GM23248 (cell line): Measurements from ENCODE around the gene ZNF808. TPM values are rescaled to one million over a fixed set of nuclear protein-coding genes. Genes with fewer than 3 reads are reported as not detected.
"Not testable (repeated sequence)": the region's sequence is repeated elsewhere in the genome, so short reads cannot be mapped to it uniquely, and the experiment has no call there.

ENCODE experiments used
- DNase-seq: peaks from one replicate; pipeline ENCODE4 v3.0.0-alpha.2; 2015
- H2AFZ ChIP-seq: fragments of 200-600 bp; sonication (generic); 2 replicates; pipeline ENCODE4 v1.6.1; 2016; ENCODE audit warnings: antibody characterized with exemption
- H3F3A ChIP-seq: fragments of 200-600 bp; sonication (generic); 2 replicates; pipeline ENCODE4 v1.6.1; 2016; ENCODE audit warnings: mild to moderate bottlenecking, antibody characterized with exemption, mixed run types; ENCODE audit not compliant: insufficient read depth
- H3K27ac ChIP-seq: fragments of 200-600 bp; sonication (generic); 2 replicates; pipeline ENCODE4 v1.5.1; 2016; ENCODE audit warnings: mild to moderate bottlenecking
- H3K27me3 ChIP-seq: fragments of 200-600 bp; sonication (generic); replicated peaks from 2 replicates; pipeline ENCODE4 v1.6.1; 2016; ENCODE audit warnings: mild to moderate bottlenecking; ENCODE audit not compliant: insufficient read depth
- H3K36me3 ChIP-seq: fragments of 200-600 bp; sonication (generic); 2 replicates; pipeline ENCODE4 v1.6.1; 2016; ENCODE audit warnings: low read depth, mild to moderate bottlenecking
- H3K4me1 ChIP-seq: fragments of 200-600 bp; sonication (generic); 2 replicates; pipeline ENCODE4 v1.6.1; 2016; ENCODE audit warnings: mild to moderate bottlenecking; ENCODE audit not compliant: insufficient read depth
- H3K4me2 ChIP-seq: fragments of 200-600 bp; sonication (generic); one replicate; pipeline ENCODE4 v1.6.1; 2016; ENCODE audit warnings: mild to moderate bottlenecking; ENCODE audit not compliant: unreplicated experiment
- H3K4me3 ChIP-seq: fragments of 200-600 bp; sonication (generic); 2 replicates; pipeline ENCODE4 v1.5.1; 2016; ENCODE audit warnings: mild to moderate bottlenecking
- H3K79me2 ChIP-seq: fragments of 200-600 bp; sonication (generic); 2 replicates; pipeline ENCODE4 v1.6.1; 2016; ENCODE audit warnings: mild to moderate bottlenecking; ENCODE audit not compliant: insufficient read depth
- H3K9ac ChIP-seq: fragments of 200-600 bp; sonication (generic); 2 replicates; pipeline ENCODE4 v1.6.1; 2016; ENCODE audit warnings: mild to moderate bottlenecking
- H3K9me2 ChIP-seq: fragments of 200-600 bp; sonication (generic); 2 replicates; pipeline ENCODE4 v1.6.1; 2016; ENCODE audit warnings: mixed run types, mild to moderate bottlenecking, moderate library complexity; ENCODE audit not compliant: insufficient read depth
- H3K9me3 ChIP-seq: fragments of 200-600 bp; sonication (generic); one replicate; pipeline ENCODE4 v1.6.1; 2017; ENCODE audit warnings: low read depth
- H4K20me1 ChIP-seq: fragments of 200-600 bp; sonication (generic); 2 replicates; pipeline ENCODE4 v1.6.0; 2016; ENCODE audit not compliant: insufficient read depth
- EZH2 ChIP-seq: fragments of 200-600 bp; sonication (generic); IDR thresholded peaks from 2 replicates; pipeline ENCODE4 v1.6.1; 2018; ENCODE audit warnings: antibody characterized with exemption, mild to moderate bottlenecking; ENCODE audit not compliant: insufficient read depth, poor library complexity, severe bottlenecking
- EZH2phosphoT487 ChIP-seq: fragments of 200-600 bp; sonication (generic); IDR thresholded peaks from 2 replicates; pipeline ENCODE4 v1.6.1; 2018; ENCODE audit warnings: antibody characterized with exemption, moderate library complexity, mild to moderate bottlenecking, low read depth; ENCODE audit not compliant: insufficient read depth
- WGBS, 2 experiments: methylation state at CpG; one replicate each; pipeline ENCODE4 v1.1.6; 2015 to 2017; ENCODE audit warnings: low lambda C conversion rate in 2 of 2, low coverage in 1 of 2; ENCODE audit errors: missing lambda C conversion rate in 2 of 2; 5-methylcytosine and 5-hydroxymethylcytosine counted together
- in situ Hi-C: fragments of 300-500 bp; cut with MboI; formaldehyde crosslinking; loops from 2 replicates; pipeline ENCODE4 v1.15.0; 2020
- polyA plus RNA-seq: library from polyadenylated mRNA; unstranded; fragments of >200 nt; fragmentation: Nextera tagmentation; extraction: Ambion mirVana; gene quantifications from 2 replicates; pipeline ENCODE4 v1.2.1, GENCODE V29; 2016
- total RNA-seq: library from RNA; depleted of rRNA; stranded (reverse); fragments of >200 nt; shearing (Covaris generic); gene quantifications from 2 replicates; pipeline ENCODE4 v1.2.3, GENCODE V29; 2014

ZNF808 gene
- total and polyA plus RNA-seq, 2 experiments from 2014 or later: 2.9 to 7.9 TPM

DNA sequence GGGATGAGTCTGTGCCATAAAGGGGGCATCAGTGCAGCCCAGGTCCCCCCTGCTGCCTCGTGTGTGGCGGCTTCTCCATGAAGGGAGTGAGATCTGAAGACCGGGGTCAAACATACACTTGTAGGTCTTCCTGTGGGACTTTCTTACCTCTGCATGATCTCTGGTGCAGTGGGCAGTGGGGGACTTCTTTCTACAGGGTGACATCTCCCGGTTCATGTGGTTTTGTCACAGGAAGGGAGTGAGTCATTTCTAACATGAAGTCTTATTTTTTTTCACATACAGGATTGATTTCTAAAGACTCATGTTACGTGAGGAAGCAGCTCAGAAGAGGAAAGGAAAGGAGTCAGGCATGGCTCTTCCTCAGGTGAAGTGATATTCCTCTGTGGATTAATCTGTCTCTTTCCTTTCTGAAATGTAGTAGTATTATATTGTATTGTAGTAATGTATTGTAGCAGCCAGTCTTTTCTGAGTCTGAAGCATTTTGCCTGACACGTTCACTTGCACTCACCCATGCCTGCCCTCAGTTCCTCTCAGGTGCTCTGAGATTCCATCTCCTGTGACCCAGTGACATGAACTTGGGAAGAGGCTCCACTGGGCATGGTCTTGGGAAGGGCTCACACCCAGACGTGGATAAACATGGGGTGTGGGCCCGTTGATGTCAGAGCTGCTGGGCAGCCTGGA, 15.7 kb downstream of the ZNF808 start:
- no peak overlapping the region for H2AFZ ChIP-seq
- H3K9me2 ChIP-seq: no peaks in the 10 kb centered on the region
- WGBS, 2 experiments: 68 to 77% methylated on average over 8 of the region's 8 CpGs
- H3K27me3 ChIP-seq: no peaks in the 10 kb centered on the region
- H3K36me3 ChIP-seq: peaks cover 19% of the 10 kb centered on the region; the same call in 1 of the 2 replicates
- no peak overlapping the region for H3K4me2 ChIP-seq
- H3K9ac ChIP-seq: no peak overlapping the region
- in situ Hi-C loops: no loop called here
- TF ChIP-seq EZH2phosphoT487 (no peak), EZH2 (no peak)
- peaks cover 30% of the 10 kb centered on the region for H3K79me2 ChIP-seq
- no peaks in the 10 kb centered on the region for H3K4me1 ChIP-seq
- no peaks in the 10 kb centered on the region for H4K20me1 ChIP-seq
- H3K9me3 ChIP-seq: no peaks in the 10 kb centered on the region
- no peaks in the 10 kb centered on the region for H3F3A ChIP-seq
- DNase-seq: no peak
- no peak overlapping the region for H3K4me3 ChIP-seq
- H3K27ac ChIP-seq: no peak overlapping the region

DNA sequence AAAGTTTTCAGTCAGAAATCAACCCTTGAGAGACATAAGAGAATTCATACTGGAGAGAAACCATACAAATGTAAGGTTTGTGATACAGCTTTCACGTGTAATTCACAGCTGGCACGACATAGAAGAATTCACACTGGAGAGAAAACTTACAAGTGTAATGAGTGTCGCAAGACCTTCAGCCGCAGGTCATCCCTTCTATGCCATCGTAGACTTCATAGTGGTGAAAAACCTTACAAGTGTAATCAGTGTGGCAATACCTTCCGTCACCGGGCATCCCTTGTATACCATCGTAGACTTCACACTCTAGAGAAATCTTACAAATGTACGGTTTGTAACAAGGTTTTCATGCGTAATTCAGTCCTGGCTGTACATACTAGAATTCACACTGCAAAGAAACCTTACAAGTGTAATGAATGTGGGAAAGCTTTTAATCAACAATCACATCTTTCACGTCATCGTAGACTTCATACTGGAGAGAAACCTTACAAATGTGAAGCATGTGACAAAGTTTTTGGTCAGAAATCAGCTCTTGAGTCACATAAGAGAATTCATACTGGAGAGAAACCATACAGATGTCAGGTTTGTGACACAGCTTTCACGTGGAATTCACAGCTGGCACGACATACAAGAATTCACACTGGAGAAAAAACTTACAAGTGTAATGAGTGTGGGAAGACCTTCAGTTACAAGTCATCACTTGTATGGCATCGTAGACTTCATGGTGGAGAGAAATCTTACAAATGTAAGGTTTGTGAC, 26.9 kb downstream of the ZNF808 start:
- Histone ChIP-seq H3K36me3 (peaks cover 64% of the 10 kb centered on the region), H3K4me2 (no peak overlapping the region), H3K27me3 (no peaks in the 10 kb centered on the region), H3K79me2 (no peaks in the 10 kb centered on the region; the same call in 1 of the 2 replicates), H3F3A (peaks cover 11% of the 10 kb centered on the region; the same call in 1 of the 2 replicates), H3K4me1 (no peaks in the 10 kb centered on the region), H3K9me3 (peaks cover 18% of the 10 kb centered on the region), H3K9ac (no peak overlapping the region), H3K9me2 (no peaks in the 10 kb centered on the region), H4K20me1 (no peaks in the 10 kb centered on the region), H3K27ac (no peak overlapping the region), H3K4me3 (no peak overlapping the region), H2AFZ (no peak overlapping the region)
- no peak for TF ChIP-seq EZH2
- TF ChIP-seq EZH2phosphoT487: no peak
- DNase-seq: peak; percentile 1
- WGBS, 2 experiments: 97 to 98% methylated on average over 15 of the region's 15 CpGs
- in situ Hi-C loops: no loop called here

DNA sequence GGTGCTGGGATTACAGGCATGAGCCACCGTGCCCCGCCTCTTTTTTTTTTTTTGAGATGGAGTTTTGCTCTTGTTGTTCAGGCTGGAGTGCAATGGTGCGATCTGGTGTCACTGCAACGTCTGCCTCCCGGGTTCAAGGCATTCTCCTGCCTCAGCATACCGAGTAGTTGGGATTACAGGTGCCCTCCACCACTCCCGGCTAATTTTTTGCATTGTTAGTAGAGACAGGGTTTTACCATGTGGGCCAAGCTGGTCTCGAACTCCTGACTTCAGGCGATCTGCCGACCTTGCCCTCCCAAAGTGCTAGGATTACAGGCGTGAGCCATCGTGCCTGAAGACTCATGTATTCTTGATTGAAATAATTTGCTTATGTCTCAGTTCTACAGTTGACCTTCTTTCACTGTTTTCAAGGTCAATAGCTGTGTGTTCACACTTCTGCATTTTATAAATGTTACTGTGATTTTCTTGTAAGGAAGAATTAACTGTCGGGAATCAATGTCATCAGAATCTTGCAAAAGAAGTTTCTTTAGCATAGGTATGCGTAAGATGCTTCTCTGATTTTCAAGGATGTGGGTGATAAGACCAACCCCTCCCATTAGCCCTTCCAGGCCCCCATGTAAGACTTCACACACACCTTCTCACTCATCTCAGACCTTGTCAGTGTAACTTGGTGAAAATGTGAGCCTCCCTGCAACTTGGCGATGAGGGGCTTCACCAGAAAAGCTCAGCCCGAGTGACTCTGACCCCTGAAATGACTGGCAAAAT, 29.9 kb downstream of the ZNF808 start:
- Histone ChIP-seq H3K9me3 (peaks cover 18% of the 10 kb centered on the region), H3K4me2 (no peak overlapping the region), H3K4me1 (no peaks in the 10 kb centered on the region), H3K27me3 (no peaks in the 10 kb centered on the region), H3K36me3 (peaks cover 43% of the 10 kb centered on the region), H2AFZ (no peak overlapping the region), H3K27ac (no peak overlapping the region), H3K9me2 (no peaks in the 10 kb centered on the region), H3F3A (peaks cover 11% of the 10 kb centered on the region; the same call in 1 of the 2 replicates), H3K4me3 (no peak overlapping the region), H3K79me2 (no peaks in the 10 kb centered on the region), H4K20me1 (no peaks in the 10 kb centered on the region), H3K9ac (no peak overlapping the region)
- in situ Hi-C loops: no loop called here
- WGBS, 2 experiments: 96 to 97% methylated on average over 14 to 16 of the region's 16 CpGs
- TF ChIP-seq EZH2phosphoT487 (no peak), EZH2 (no peak)
- DNase-seq: no peak

GRCh38 chr19:52558732-52559445, 31.4 kb downstream of the ZNF808 start:
- H3K79me2 ChIP-seq, H3K4me2 ChIP-seq, H3K4me3 ChIP-seq, in situ Hi-C loops, H3K9ac ChIP-seq, H3K4me1 ChIP-seq, H3K27ac ChIP-seq, H3K9me2 ChIP-seq, H3K27me3 ChIP-seq, DNase-seq, H2AFZ ChIP-seq, H4K20me1 ChIP-seq: not testable (repeated sequence)
- WGBS, 2 experiments: 71 to 72% methylated on average over 5 of the region's 5 CpGs
- Histone ChIP-seq H3F3A (peaks cover 10% of the 10 kb centered on the region; the same call in 1 of the 2 replicates), H3K9me3 (peaks cover 17% of the 10 kb centered on the region), H3K36me3 (peaks cover 36% of the 10 kb centered on the region)

- H4K20me1 ChIP-seq, H3F3A ChIP-seq, DNase-seq, H3K4me2 ChIP-seq, in situ Hi-C loops, H3K27ac ChIP-seq, H3K27me3 ChIP-seq, H3K9ac ChIP-seq, H3K79me2 ChIP-seq, H3K9me3 ChIP-seq, H2AFZ ChIP-seq, H3K4me3 ChIP-seq, H3K9me2 ChIP-seq, H3K4me1 ChIP-seq: not testable (repeated sequence)
- H3K36me3 ChIP-seq: peaks cover 25% of the 10 kb centered on the region; the same call in 1 of the 2 replicates
- WGBS, 2 experiments: 97% methylated on average over 8 of the region's 8 CpGs
Measured at GRCh38 chr19:52561611-52562010, 34.1 kb downstream of the ZNF808 start.
